Measurements from ENCODE around the gene VSIG10. TPM values are rescaled to one million over a fixed set of nuclear protein-coding genes. Genes with fewer than 3 reads are reported as not detected.

VSIG10 gene
- total and polyA plus RNA-seq, 2 of the 13 experiments (the other 11 are each of a cell fraction or from before 2014, with no cell fraction given), result 25.6 to 42.5 TPM

DNA sequence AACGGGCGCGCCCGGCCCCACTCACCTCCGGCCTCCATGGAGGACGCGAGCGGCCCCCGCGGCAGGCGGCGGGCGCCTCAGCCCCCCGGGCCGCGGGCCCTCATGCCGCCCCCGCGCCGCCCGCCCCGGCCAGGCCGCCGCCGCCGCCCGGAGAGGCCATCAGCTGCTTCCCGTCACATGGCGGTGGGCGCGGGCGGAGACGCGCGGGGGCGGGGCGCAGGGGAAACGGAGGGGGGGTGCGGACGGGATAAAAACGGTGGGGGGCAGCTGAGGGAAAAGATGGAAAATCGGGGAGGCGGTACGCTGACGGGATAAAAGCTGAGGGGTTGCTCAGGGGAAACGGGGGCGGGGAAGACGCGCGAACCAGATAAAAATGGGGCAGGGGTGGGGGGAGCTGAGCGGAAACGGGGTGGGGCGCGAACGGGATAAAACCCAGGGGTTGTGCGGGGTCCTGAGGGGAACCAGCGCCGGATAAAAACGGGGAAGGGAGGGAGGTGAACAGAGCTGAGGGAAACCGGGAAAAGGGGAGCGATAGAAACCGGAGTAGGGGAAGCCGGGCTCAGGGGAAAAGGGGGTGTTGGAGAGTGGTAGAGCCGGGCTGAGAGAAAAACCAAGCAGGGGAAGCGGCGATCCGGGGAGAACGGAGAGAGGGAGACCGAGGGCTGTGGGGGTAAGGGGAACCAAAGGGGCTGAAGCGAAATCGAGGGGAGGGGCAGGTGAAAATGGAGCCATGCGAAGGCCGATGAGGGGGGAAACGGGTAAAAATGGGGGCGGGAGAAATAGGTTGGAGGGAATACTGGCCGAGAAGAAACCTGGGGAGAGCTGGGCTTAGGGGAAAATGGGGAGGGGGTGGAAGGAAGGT is 42.6 kb downstream of the VSIG10 start, which contains the start of gene WSB2 (continued):
- TF ChIP-seq PCBP2 (optimal IDR thresholded peaks at IDR 0.05; ENCODE audit: low read depth, low read length, poor library complexity, severe bottlenecking), result peak; percentile 85
- 0 out of 2 replicates have a peak, but pooled peaks have one; percentile 28 for TF ChIP-seq SPEN (CRISPR knock-in tag; IDR thresholded peaks at IDR 0.05; ENCODE audit: low read depth)
- peak; percentile 58; the same call in 1 of the 2 replicates for TF ChIP-seq GABPB1 (CRISPR knock-in tag; IDR thresholded peaks at IDR 0.05)
- no peak for TF ChIP-seq ZBTB10 (CRISPR knock-in tag; IDR thresholded peaks at IDR 0.05; ENCODE audit: borderline replicate concordance)
- TF ChIP-seq, protein P1, sequence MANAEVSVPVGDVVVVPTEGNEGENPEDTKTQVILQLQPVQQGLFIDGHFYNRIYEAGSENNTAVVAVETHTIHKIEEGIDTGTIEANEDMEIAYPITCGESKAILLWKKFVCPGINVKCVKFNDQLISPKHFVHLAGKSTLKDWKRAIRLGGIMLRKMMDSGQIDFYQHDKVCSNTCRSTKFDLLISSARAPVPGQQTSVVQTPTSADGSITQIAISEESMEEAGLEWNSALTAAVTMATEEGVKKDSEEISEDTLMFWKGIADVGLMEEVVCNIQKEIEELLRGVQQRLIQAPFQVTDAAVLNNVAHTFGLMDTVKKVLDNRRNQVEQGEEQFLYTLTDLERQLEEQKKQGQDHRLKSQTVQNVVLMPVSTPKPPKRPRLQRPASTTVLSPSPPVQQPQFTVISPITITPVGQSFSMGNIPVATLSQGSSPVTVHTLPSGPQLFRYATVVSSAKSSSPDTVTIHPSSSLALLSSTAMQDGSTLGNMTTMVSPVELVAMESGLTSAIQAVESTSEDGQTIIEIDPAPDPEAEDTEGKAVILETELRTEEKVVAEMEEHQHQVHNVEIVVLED (CRISPR knock-in tag; IDR thresholded peaks at IDR 0.05; ENCODE audit: borderline replicate concordance), result no peak
- no peak for TF ChIP-seq KLF11 (CRISPR knock-in tag; IDR thresholded peaks at IDR 0.05)
- TF ChIP-seq, protein P2, sequence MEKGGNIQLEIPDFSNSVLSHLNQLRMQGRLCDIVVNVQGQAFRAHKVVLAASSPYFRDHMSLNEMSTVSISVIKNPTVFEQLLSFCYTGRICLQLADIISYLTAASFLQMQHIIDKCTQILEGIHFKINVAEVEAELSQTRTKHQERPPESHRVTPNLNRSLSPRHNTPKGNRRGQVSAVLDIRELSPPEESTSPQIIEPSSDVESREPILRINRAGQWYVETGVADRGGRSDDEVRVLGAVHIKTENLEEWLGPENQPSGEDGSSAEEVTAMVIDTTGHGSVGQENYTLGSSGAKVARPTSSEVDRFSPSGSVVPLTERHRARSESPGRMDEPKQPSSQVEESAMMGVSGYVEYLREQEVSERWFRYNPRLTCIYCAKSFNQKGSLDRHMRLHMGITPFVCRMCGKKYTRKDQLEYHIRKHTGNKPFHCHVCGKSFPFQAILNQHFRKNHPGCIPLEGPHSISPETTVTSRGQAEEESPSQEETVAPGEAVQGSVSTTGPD (CRISPR knock-in tag; IDR thresholded peaks at IDR 0.05), result no peak
- TF ChIP-seq, protein P3, sequence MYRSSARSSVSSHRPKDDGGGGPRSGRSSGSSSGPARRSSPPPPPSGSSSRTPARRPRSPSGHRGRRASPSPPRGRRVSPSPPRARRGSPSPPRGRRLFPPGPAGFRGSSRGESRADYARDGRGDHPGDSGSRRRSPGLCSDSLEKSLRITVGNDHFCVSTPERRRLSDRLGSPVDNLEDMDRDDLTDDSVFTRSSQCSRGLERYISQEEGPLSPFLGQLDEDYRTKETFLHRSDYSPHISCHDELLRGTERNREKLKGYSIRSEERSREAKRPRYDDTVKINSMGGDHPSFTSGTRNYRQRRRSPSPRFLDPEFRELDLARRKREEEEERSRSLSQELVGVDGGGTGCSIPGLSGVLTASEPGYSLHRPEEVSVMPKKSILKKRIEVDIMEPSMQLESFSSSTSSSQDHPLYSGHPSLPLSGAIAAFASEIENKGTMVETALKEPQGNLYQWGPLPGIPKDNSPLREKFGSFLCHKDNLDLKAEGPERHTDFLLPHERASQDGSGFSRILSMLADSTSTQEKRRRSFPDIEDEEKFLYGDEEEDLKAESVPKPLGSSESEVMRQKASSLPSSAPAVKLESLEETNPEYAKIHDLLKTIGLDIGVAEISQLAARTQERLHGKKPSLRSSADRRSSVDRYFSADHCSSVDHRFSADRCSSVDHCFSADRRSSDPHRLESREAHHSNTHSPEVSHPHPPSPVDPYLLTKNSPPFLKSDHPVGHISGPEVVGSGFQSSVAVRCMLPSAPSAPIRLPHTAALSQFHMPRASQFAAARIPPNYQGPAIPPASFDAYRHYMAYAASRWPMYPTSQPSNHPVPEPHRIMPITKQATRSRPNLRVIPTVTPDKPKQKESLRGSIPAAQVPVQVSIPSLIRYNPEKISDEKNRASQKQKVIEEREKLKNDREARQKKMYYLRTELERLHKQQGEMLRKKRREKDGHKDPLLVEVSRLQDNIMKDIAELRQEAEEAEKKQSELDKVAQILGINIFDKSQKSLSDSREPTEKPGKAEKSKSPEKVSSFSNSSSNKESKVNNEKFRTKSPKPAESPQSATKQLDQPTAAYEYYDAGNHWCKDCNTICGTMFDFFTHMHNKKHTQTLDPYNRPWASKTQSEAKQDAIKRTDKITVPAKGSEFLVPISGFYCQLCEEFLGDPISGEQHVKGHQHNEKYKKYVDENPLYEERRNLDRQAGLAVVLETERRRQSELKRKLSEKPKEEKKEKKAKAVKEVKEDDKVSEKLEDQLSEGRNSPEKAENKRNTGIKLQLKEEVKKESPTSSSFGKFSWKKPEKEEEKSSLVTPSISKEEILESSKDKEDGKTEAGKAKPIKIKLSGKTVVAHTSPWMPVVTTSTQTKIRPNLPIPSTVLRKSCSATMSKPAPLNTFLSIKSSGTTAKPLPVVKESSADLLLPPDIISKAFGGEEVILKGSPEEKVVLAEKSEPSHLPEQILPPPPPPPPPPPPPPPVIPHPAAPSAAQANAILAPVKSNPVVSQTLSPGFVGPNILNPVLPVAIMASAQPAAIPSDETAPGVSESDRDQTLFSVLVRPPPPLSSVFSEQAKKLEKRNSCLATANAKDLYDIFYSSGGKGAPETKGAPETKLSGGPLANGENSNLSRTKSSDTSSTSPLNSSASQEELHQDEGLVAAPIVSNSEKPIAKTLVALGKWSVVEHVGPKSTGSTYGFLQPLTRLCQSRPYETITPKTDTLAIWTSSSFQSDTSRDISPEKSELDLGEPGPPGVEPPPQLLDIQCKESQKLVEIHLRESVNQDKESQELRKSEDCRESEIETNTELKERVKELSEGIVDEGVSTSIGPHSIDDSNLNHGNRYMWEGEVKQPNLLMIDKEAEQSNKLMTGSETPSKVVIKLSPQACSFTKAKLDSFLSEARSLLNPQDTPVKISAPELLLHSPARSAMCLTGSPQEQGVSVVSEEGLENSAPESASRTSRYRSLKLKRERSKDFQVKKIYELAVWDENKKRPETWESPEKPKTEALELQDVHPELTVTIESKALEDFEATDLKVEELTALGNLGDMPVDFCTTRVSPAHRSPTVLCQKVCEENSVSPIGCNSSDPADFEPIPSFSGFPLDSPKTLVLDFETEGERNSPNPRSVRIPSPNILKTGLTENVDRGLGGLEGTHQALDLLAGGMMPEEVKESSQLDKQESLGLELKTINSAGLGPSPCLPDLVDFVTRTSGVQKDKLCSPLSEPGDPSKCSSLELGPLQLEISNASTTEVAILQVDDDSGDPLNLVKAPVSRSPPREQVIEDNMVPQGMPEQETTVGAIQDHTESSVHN (CRISPR knock-in tag; IDR thresholded peaks at IDR 0.05), result no peak
